Measurements from ENCODE around the gene MTARC2. TPM values are rescaled to one million over a fixed set of nuclear protein-coding genes. Genes with fewer than 3 reads are reported as not detected.

MTARC2 gene
- total and polyA plus RNA-seq, 10 of the 15 experiments (the other 5 are each of a cell fraction or from before 2014, with no cell fraction given): 1.9 to 5.5 (median 3.3) TPM

- WGBS (ENCODE audit: insufficient coverage, insufficient replicate concordance, low lambda C conversion rate, missing lambda C conversion rate): 17% methylated on average over 18 of the region's 18 CpGs
- Histone ChIP-seq H3K27ac (ENCODE audit: control insufficient read depth, insufficient read depth) (no peak overlapping the region), H3K79me2 (ENCODE audit: control insufficient read depth, insufficient read depth, low read length) (no peaks in the 10 kb centered on the region), H3K4me1 (ENCODE audit: control insufficient read depth, insufficient read depth, low read length) (no peaks in the 10 kb centered on the region), H3K36me3 (ENCODE audit: control insufficient read depth in 2 of 2, insufficient read depth in 2 of 2, low read length in 1 of 2) (no peaks in the 10 kb centered on the region), H3K9ac (ENCODE audit: control insufficient read depth, insufficient read depth, low read length) (no peak overlapping the region), H3K4me3 (no peak overlapping the region), H3K9me3 (replicated peaks; ENCODE audit: control insufficient read depth, insufficient read depth, low read length) (no peaks in the 10 kb centered on the region), H3K4me2 (ENCODE audit: control insufficient read depth, insufficient read depth) (peak overlapping the region; percentile 53; the same call in 1 of the 2 replicates), H2AFZ (ENCODE audit: control insufficient read depth, low read depth, low read length) (peak overlapping the region; percentile 17; the same call in 1 of the 2 replicates), H4K20me1 (ENCODE audit: control insufficient read depth, insufficient read depth) (no peaks in the 10 kb centered on the region), H3K27me3 (replicated peaks in 1 of 2; ENCODE audit: control insufficient read depth in 2 of 2, insufficient read depth in 2 of 2, low read length in 1 of 2) (peaks cover 2 to 10% of the 10 kb centered on the region in 2 experiments; a peak in 2 of 4 replicates)
- no peak for DNase-seq (ENCODE audit: low read depth, low spot score)
- FAIRE-seq: no peak
- in situ Hi-C loops (cut with MboI) (no loop called here), intact Hi-C loops (cut with micrococcal nuclease; ENCODE audit: unreplicated experiment) (no loop called here)
- ATAC-seq: peak; percentile 32
- ChIA-PET POLR2A (interaction anchor here (1.0 kb wide), 1 partner anchor 16 kb away, joined by 3 read pairs; no protein-coding TSS in a partner anchor), RAD21 (ENCODE audit: unreplicated experiment) (interaction anchor here (1.8 kb wide), 1 partner anchor 14 kb away, joined by 5 read pairs; no protein-coding TSS in a partner anchor), SMC1A (ENCODE audit: uncharacterized antibody, unreplicated experiment) (interaction anchor here (1.3 to 2.2 kb wide), 2 partner anchors 10 to 16 kb away, joined by 6 to 7 read pairs; no protein-coding TSS in a partner anchor), CTCF (interaction anchor here (0.8 to 2.6 kb wide), 6 partner anchors 9 to 30 kb away, joined by 3 to 12 read pairs (median 4); no protein-coding TSS in a partner anchor)
- no TSS peak for BruUV-seq (replicated peaks)
- no peak for TF ChIP-seq MYC (IDR thresholded peaks at IDR 0.05; ENCODE audit: insufficient read depth, insufficient read length, insufficient replicate concordance, low read length, severe bottlenecking)
- TF ChIP-seq GABPA (IDR thresholded peaks at IDR 0.05; ENCODE audit: low read depth): no peak
- no peak for TF ChIP-seq E2F4 (IDR thresholded peaks at IDR 0.05; ENCODE audit: low read depth, low read length)
- TF ChIP-seq POLR2A (IDR thresholded peaks at IDR 0.05; ENCODE audit: low read depth, low read length): no peak
- TF ChIP-seq BCL3 (IDR thresholded peaks at IDR 0.05; ENCODE audit: borderline replicate concordance, insufficient read depth, low read depth, low read length, poor library complexity, severe bottlenecking): no peak
- no peak for TF ChIP-seq CEBPB (IDR thresholded peaks at IDR 0.05; ENCODE audit: borderline replicate concordance in 1 of 2, low read depth in 2 of 2, low read length in 2 of 2)
- no peak for TF ChIP-seq TCF12 (IDR thresholded peaks at IDR 0.05; ENCODE audit: low read depth, low read length)
- no peak for TF ChIP-seq DPF2 (IDR thresholded peaks at IDR 0.05)
- TF ChIP-seq RCOR1 (conservative IDR thresholded peaks at IDR 0.05; ENCODE audit: low read depth, low read length): no peak
- no peak for TF ChIP-seq SMC3 (IDR thresholded peaks at IDR 0.05; ENCODE audit: borderline replicate concordance, low read length)
Observed at GRCh38 chr1:220747437-220748088, 559 bp upstream of the MTARC2 start.

Data from GM12878 (cell line).